Panc1 (cell line): ENCODE measurements around the gene SYNCRIP. TPM values are rescaled to one million over a fixed set of nuclear protein-coding genes. Genes with fewer than 3 reads are reported as not detected.
A peak's percentile ranks its signal among the peaks of the same experiment; 100 is the strongest.

Experiments
- ATAC-seq: fragments of 200-7000 bp; cut with Tn5 transposase; 2 replicates; pipeline ENCODE4 v1.9.1; 2020; ENCODE audit warnings: mild to moderate bottlenecking, moderate library complexity
- BruUV-seq: library from RNA; stranded (reverse); fragments of 400-500 nt; replicated peaks from 2 replicates; lab custom pipeline; 2021; lab: Mats Ljungman, UMichigan
- CTCF ChIA-PET: fragments of 300-600 bp; sonication (Branson Sonifier 250); formaldehyde crosslinking; loops from one replicate; lab custom pipeline; 2022; ENCODE audit warnings: antibody characterized with exemption; lab: Charles Lee
- POLR2A ChIA-PET: fragments of 300-600 bp; sonication (Branson Sonifier 250); formaldehyde crosslinking; loops from one replicate; lab custom pipeline; 2022; ENCODE audit warnings: antibody characterized with exemption; lab: Charles Lee
- DNase-seq: peaks from one replicate; pipeline ENCODE4 v3.0.0-alpha.2; 2010; ENCODE audit warnings: low read depth, low spot score
- H3K27ac ChIP-seq: 2 replicates; pipeline ENCODE4 v1.5.1; 2011; ENCODE audit warnings: mild to moderate bottlenecking, low read length, inconsistent platforms
- H3K27me3 ChIP-seq: fragments of 200-500 bp; sonication (Bioruptor generic); 2 replicates; pipeline ENCODE4 v1.6.0; 2014; ENCODE audit warnings: low read length, inconsistent platforms; ENCODE audit not compliant: control insufficient read depth, insufficient read depth
- H3K36me3 ChIP-seq: fragments of 200-500 bp; sonication (Bioruptor generic); 2 replicates; pipeline ENCODE4 v1.5.1; 2014; ENCODE audit warnings: inconsistent platforms, mild to moderate bottlenecking, low read length, moderate library complexity; ENCODE audit not compliant: control insufficient read depth, insufficient read depth
- H3K4me1 ChIP-seq: 2 replicates; pipeline ENCODE4 v1.5.1; 2011; ENCODE audit warnings: inconsistent platforms, mild to moderate bottlenecking, low read length, moderate library complexity; ENCODE audit not compliant: control insufficient read depth, insufficient read depth
- H3K4me3 ChIP-seq, 2 experiments: 2 replicates each; pipeline ENCODE4 v1.5.1; 2011 to 2012; ENCODE audit warnings: low read depth in 2 of 2, low read length in 2 of 2, mild to moderate bottlenecking in 2 of 2, inconsistent platforms in 1 of 2, moderate library complexity in 1 of 2
- H3K9me3 ChIP-seq: fragments of 200-500 bp; sonication (Bioruptor generic); 2 replicates; pipeline ENCODE4 v1.5.1; 2014; ENCODE audit warnings: low read depth, mild to moderate bottlenecking, inconsistent platforms, low read length, moderate library complexity; ENCODE audit not compliant: control insufficient read depth, insufficient read depth
- CTCF ChIP-seq: fragments of 450-650 bp; IDR thresholded peaks from 2 replicates; pipeline ENCODE4 v1.5.1; 2017; ENCODE audit warnings: mild to moderate bottlenecking
- POLR2AphosphoS5 ChIP-seq: IDR thresholded peaks from 2 replicates; pipeline ENCODE4 v1.6.1; 2012; ENCODE audit warnings: mild to moderate bottlenecking, low read depth, low read length, moderate library complexity
- REST ChIP-seq, 2 experiments: IDR thresholded peaks; 2 replicates each; pipeline ENCODE4 v1.6.1; 2011 to 2012; ENCODE audit warnings: low read depth in 2 of 2, control low read depth in 1 of 2, low read length in 1 of 2, mild to moderate bottlenecking in 1 of 2, moderate library complexity in 1 of 2; ENCODE audit not compliant: insufficient read depth in 1 of 2
- SIN3A ChIP-seq: IDR thresholded peaks from 2 replicates; pipeline ENCODE4 v1.6.1; 2012; ENCODE audit warnings: low read depth, mild to moderate bottlenecking, low read length, moderate library complexity, borderline replicate concordance; ENCODE audit not compliant: insufficient read depth
- TCF7L2 ChIP-seq: IDR thresholded peaks from 2 replicates; pipeline ENCODE4 v1.6.1; 2011; ENCODE audit warnings: mild to moderate bottlenecking, low read depth, low read length, inconsistent platforms
- in situ Hi-C: cut with HindIII; loops from 2 replicates; pipeline ENCODE4 v1.10.0; 2016; ENCODE audit warnings: low sequenced_read_pairs, low pct_unique_long_range_greater_than_20kb
- intact Hi-C: fragments of 100-400 bp; cut with micrococcal nuclease; formaldehyde crosslinking; loops from one replicate; pipeline ENCODE4 v1.10.0; 2022; ENCODE audit not compliant: unreplicated experiment
- total RNA-seq: library from RNA; stranded (reverse); gene quantifications from one replicate; pipeline ENCODE4 v1.2.1, GENCODE V29; 2021; ENCODE audit not compliant: unreplicated experiment

Gene SYNCRIP
- total RNA-seq, 1 experiment from 2014 or later = 141 TPM

GRCh38 chr6:85579581-85579980 lies 63.1 kb downstream of the SYNCRIP start:
- in situ Hi-C loops (no loop called here), intact Hi-C loops (no loop called here)
- no peak overlapping the region for H3K27ac ChIP-seq
- TF ChIP-seq CTCF (peak; percentile 16; the same call in 1 of the 2 replicates), SIN3A (no peak)
- ChIA-PET CTCF (no interaction called here), POLR2A (no interaction called here)
- H3K27me3 ChIP-seq = no peaks in the 10 kb centered on the region
- no TSS peak for BruUV-seq
- H3K4me1 ChIP-seq = peaks cover 32% of the 10 kb centered on the region
- H3K9me3 ChIP-seq = no peaks in the 10 kb centered on the region
- H3K36me3 ChIP-seq = no peaks in the 10 kb centered on the region
- ATAC-seq (peak; percentile 17; the same call in 1 of the 2 replicates), DNase-seq (no peak)
- no peak overlapping the region for H3K4me3 ChIP-seq

- no peak for ATAC-seq
- in situ Hi-C loops = no loop called here
- intact Hi-C loops = no loop called here
- ChIA-PET CTCF (no interaction called here), POLR2A (no interaction called here)
- TF ChIP-seq TCF7L2 = no peak
- TF ChIP-seq SIN3A = no peak
- no peak for TF ChIP-seq POLR2AphosphoS5
- TF ChIP-seq CTCF = no peak
- no peak for TF ChIP-seq REST (IDR thresholded peaks at IDR 0.05; ENCODE audit: insufficient read depth in 1 of 2, low read depth in 2 of 2, low read length in 1 of 2)
- Histone ChIP-seq H3K4me3 (no peak overlapping the region), H3K36me3 (no peaks in the 10 kb centered on the region; the same call in 1 of the 2 replicates), H3K27me3 (no peaks in the 10 kb centered on the region), H3K4me1 (peaks cover 32% of the 10 kb centered on the region), H3K27ac (no peak overlapping the region), H3K9me3 (no peaks in the 10 kb centered on the region)
- no TSS peak for BruUV-seq
- DNase-seq = no peak
These were observed 66.2 kb downstream of the SYNCRIP start for GRCh38 chr6:85576476-85576875.
